ENCODE results near the gene PICALM. TPM values are rescaled to one million over a fixed set of nuclear protein-coding genes. Genes with fewer than 3 reads are reported as not detected.

The PICALM gene
- total and polyA plus RNA-seq, 3 experiments from 2014 or later = 25.6 to 103 (median 95.2) TPM

- Mint-ChIP-seq H3K27ac (no peak overlapping the region), H3K4me1 (peaks cover 7 to 10% (median 9%) of the 10 kb centered on the region in 3 donors), H3K27me3 (peaks cover 2 to 4% of the 10 kb centered on the region in 2 donors), H3K36me3 (no peaks in the 10 kb centered on the region), H3K4me3 (no peak overlapping the region), H3K9me3 (peaks cover 0 to 2% (median 0%) of the 10 kb centered on the region in 5 donors)
- POLR2A ChIA-PET = interaction anchor here (0.6 kb wide), 1 partner anchor 255 kb away, joined by 3 read pairs; no protein-coding TSS in a partner anchor
- Histone ChIP-seq H3K4me1 (ENCODE audit: insufficient read depth, low read length) (peaks cover 8% of the 10 kb centered on the region), H3K27me3 (ENCODE audit: insufficient read depth, low read length, poor library complexity, severe bottlenecking) (no peaks in the 10 kb centered on the region), H3K27ac (ENCODE audit: low read depth, low read length) (no peak overlapping the region), H3K9me3 (ENCODE audit: low read length) (no peaks in the 10 kb centered on the region), H3K4me3 (ENCODE audit: low read length) (no peak overlapping the region), H3K36me3 (ENCODE audit: insufficient read depth, low read length) (no peaks in the 10 kb centered on the region)
- DNase-seq = no peak
- CTCF ChIA-PET = no interaction called here
These were observed 5.1 kb upstream of the PICALM start for GRCh38 chr11:86073948-86074347.

DNA sequence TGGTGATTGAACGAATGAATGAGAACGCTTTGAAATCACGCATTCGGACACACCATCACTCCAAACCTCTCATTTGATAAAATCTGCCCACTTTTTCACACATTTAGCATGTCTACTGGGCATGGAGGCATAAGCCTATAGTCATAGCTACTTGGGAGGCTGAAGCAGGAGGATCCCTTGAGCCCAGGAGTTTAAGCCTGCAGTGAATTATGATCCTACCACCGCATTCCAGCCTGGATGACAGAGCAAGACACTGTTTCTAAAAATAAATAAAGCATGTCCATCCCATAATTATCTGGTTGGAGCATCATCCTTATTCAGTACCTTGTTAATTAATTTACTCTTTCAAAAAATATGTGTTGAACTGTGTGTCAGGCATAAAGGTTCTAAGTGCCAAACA lies 3.3 kb upstream of the PICALM start:
- H3K27me3 Mint-ChIP-seq = peaks cover 3 to 4% of the 10 kb centered on the region in 2 donors
- ChIA-PET POLR2A (no interaction called here), CTCF (no interaction called here)
- Histone ChIP-seq H3K4me1 (ENCODE audit: insufficient read depth, low read length) (peaks cover 8% of the 10 kb centered on the region), H3K4me3 (ENCODE audit: low read length) (no peak overlapping the region), H3K27me3 (ENCODE audit: insufficient read depth, low read length, poor library complexity, severe bottlenecking) (no peaks in the 10 kb centered on the region), H3K9me3 (ENCODE audit: low read length) (no peaks in the 10 kb centered on the region), H3K27ac (ENCODE audit: low read depth, low read length) (no peak overlapping the region), H3K36me3 (ENCODE audit: insufficient read depth, low read length) (no peaks in the 10 kb centered on the region)
- H3K36me3 Mint-ChIP-seq = peaks cover 0 to 12% (median 0%) of the 10 kb centered on the region in 3 donors
- DNase-seq = no peak
- peaks cover 7 to 10% (median 9%) of the 10 kb centered on the region in 3 donors for H3K4me1 Mint-ChIP-seq
- no peak overlapping the region for H3K4me3 Mint-ChIP-seq
- H3K27ac Mint-ChIP-seq = no peak overlapping the region
- H3K9me3 Mint-ChIP-seq = peaks cover 0 to 2% (median 0%) of the 10 kb centered on the region in 5 donors

GRCh38 chr11:86070142-86071056 lies 1.5 kb upstream of the PICALM start:
- Histone ChIP-seq H3K9me3 (ENCODE audit: low read length) (no peaks in the 10 kb centered on the region), H3K36me3 (ENCODE audit: insufficient read depth, low read length) (no peaks in the 10 kb centered on the region), H3K27me3 (ENCODE audit: insufficient read depth, low read length, poor library complexity, severe bottlenecking) (no peaks in the 10 kb centered on the region), H3K27ac (ENCODE audit: low read depth, low read length) (peak overlapping the region; percentile 81), H3K4me1 (ENCODE audit: insufficient read depth, low read length) (peaks cover 8% of the 10 kb centered on the region), H3K4me3 (ENCODE audit: low read length) (no peak overlapping the region)
- Mint-ChIP-seq H3K4me1 (peaks cover 13 to 21% (median 20%) of the 10 kb centered on the region in 3 donors), H3K4me3 (peak overlapping the region in 6 of 7 donors; percentile 47 to 100 (median 98)), H3K27ac (peak overlapping the region; percentile 90 to 98 (median 94)), H3K9me3 (no peaks in the 10 kb centered on the region), H3K27me3 (peaks cover 1 to 4% of the 10 kb centered on the region in 2 donors), H3K36me3 (peaks cover 0 to 20% (median 0%) of the 10 kb centered on the region in 3 donors)
- CTCF ChIA-PET = interaction anchor here (1.5 to 2.0 kb wide), 4 partner anchors 8 to 131 kb away, joined by 3 to 10 read pairs (median 5); no protein-coding TSS in a partner anchor
- POLR2A ChIA-PET = interaction anchor here (1.4 to 1.9 kb wide), 4 partner anchors 48 to 406 kb away, joined by 4 to 10 read pairs (median 5); partner anchors contain the start of genes CREBZF and HIKESHI
- DNase-seq = no peak

DNA sequence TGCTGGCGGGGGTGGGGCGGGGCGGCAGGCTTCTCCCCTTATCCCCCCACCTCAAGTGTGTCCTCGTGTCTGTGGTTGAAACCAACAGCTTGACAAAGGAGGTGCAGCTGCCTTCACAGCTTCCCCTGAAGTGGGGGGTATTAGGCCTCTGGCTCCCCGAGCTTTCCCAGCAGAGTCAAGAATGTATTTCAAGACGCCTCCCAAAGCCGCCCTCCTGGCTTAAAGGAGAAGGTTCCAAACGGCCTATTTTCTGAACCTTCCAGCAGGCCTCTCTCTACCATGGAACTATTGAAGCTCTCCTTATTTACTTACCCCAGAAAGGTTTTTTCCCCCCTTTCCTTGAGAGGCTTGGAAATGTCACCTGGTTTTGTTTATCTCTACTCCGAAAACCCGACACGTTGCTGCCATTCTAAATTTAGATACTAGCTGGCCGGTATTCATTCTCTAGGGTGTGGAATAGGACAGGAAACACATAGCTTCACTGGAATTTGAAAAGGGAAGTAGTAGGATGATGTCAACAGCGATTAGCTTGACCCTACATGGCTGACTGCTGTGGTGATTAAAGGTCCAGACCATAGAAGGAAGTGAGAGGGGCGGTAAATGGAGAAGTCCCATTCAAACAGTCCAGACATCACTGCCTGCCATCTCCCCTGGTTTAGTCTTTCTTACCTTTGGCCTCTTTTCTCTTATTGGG lies 671 bp upstream of the PICALM start:
- H3K4me3 Mint-ChIP-seq = peak overlapping the region; percentile 74 to 100 (median 98)
- POLR2A ChIA-PET = interaction anchor here (0.6 to 1.9 kb wide), 13 partner anchors 11 to 405 kb away, joined by 3 to 10 read pairs (median 4); partner anchors contain the start of genes CREBZF, EED and HIKESHI

GRCh38 chr11:86068138-86068871 lies 579 bp downstream of the PICALM start:
- Mint-ChIP-seq H3K9me3 (no peaks in the 10 kb centered on the region), H3K36me3 (peaks cover 0 to 20% (median 0%) of the 10 kb centered on the region in 3 donors), H3K4me1 (peaks cover 29 to 42% (median 39%) of the 10 kb centered on the region in 3 donors), H3K27ac (peak overlapping the region; percentile 91 to 99 (median 96)), H3K4me3 (peak overlapping the region; percentile 92 to 100 (median 99)), H3K27me3 (peaks cover 0 to 1% of the 10 kb centered on the region in 2 donors)
- H3K36me3 ChIP-seq (ENCODE audit: insufficient read depth, low read length) = no peaks in the 10 kb centered on the region
- POLR2A ChIA-PET = interaction anchor here (0.5 to 1.9 kb wide), 11 partner anchors 9 to 404 kb away, joined by 3 to 6 read pairs (median 4); partner anchors contain the start of gene CREBZF
- CTCF ChIA-PET = interaction anchor here (0.9 to 2.7 kb wide), 16 partner anchors 10 to 139 kb away, joined by 3 to 13 read pairs (median 4); no protein-coding TSS in a partner anchor
- peak; percentile 27 to 59 (median 36) for DNase-seq
- peaks cover 24% of the 10 kb centered on the region for H3K4me1 ChIP-seq (ENCODE audit: insufficient read depth, low read length)
- H3K9me3 ChIP-seq (ENCODE audit: low read length) = no peaks in the 10 kb centered on the region
- no peaks in the 10 kb centered on the region for H3K27me3 ChIP-seq (ENCODE audit: insufficient read depth, low read length, poor library complexity, severe bottlenecking)
- H3K4me3 ChIP-seq (ENCODE audit: low read length) = peak overlapping the region; percentile 85
- peak overlapping the region; percentile 82 for H3K27ac ChIP-seq (ENCODE audit: low read depth, low read length)

More for the DNA sequence above, 671 bp upstream of the PICALM start:
- H3K27me3 ChIP-seq (ENCODE audit: insufficient read depth, low read length, poor library complexity, severe bottlenecking) = no peaks in the 10 kb centered on the region
- peaks cover 11% of the 10 kb centered on the region for H3K4me1 ChIP-seq (ENCODE audit: insufficient read depth, low read length)
- no peaks in the 10 kb centered on the region for H3K36me3 ChIP-seq (ENCODE audit: insufficient read depth, low read length)
- no peak for DNase-seq
- peaks cover 1 to 4% of the 10 kb centered on the region in 2 donors for H3K27me3 Mint-ChIP-seq
- peak overlapping the region; percentile 81 for H3K27ac ChIP-seq (ENCODE audit: low read depth, low read length)
- H3K9me3 Mint-ChIP-seq = no peaks in the 10 kb centered on the region
- H3K4me1 Mint-ChIP-seq = peaks cover 18 to 30% (median 27%) of the 10 kb centered on the region in 3 donors
- CTCF ChIA-PET = interaction anchor here (0.9 to 2.7 kb wide), 12 partner anchors 9 to 138 kb away, joined by 3 to 13 read pairs (median 4); no protein-coding TSS in a partner anchor
- H3K36me3 Mint-ChIP-seq = peaks cover 0 to 20% (median 0%) of the 10 kb centered on the region in 3 donors
- H3K9me3 ChIP-seq (ENCODE audit: low read length) = no peaks in the 10 kb centered on the region
- peak overlapping the region; percentile 39 for H3K4me3 ChIP-seq (ENCODE audit: low read length)
- peak overlapping the region; percentile 90 to 98 (median 94) for H3K27ac Mint-ChIP-seq

GRCh38 chr11:86067851-86068137 lies 1.1 kb downstream of the PICALM start:
- peak overlapping the region; percentile 82 for H3K27ac ChIP-seq (ENCODE audit: low read depth, low read length)
- Mint-ChIP-seq H3K4me3 (peak overlapping the region; percentile 92 to 100 (median 99)), H3K27me3 (peaks cover 0 to 1% of the 10 kb centered on the region in 2 donors), H3K4me1 (peaks cover 33 to 47% (median 44%) of the 10 kb centered on the region in 3 donors), H3K36me3 (peaks cover 0 to 20% (median 0%) of the 10 kb centered on the region in 3 donors), H3K27ac (peak overlapping the region; percentile 91 to 99 (median 96)), H3K9me3 (no peaks in the 10 kb centered on the region)
- peak overlapping the region; percentile 85 for H3K4me3 ChIP-seq (ENCODE audit: low read length)
- H3K27me3 ChIP-seq (ENCODE audit: insufficient read depth, low read length, poor library complexity, severe bottlenecking) = no peaks in the 10 kb centered on the region
- H3K36me3 ChIP-seq (ENCODE audit: insufficient read depth, low read length) = no peaks in the 10 kb centered on the region
- peaks cover 28% of the 10 kb centered on the region for H3K4me1 ChIP-seq (ENCODE audit: insufficient read depth, low read length)
- DNase-seq = no peak
- H3K9me3 ChIP-seq (ENCODE audit: low read length) = no peaks in the 10 kb centered on the region
- ChIA-PET CTCF (interaction anchor here (1.1 to 2.7 kb wide), 8 partner anchors 16 to 135 kb away, joined by 3 to 13 read pairs (median 4); no protein-coding TSS in a partner anchor), POLR2A (interaction anchor here (0.6 to 1.9 kb wide), 4 partner anchors 24 to 48 kb away, joined by 3 to 5 read pairs (median 4); no protein-coding TSS in a partner anchor)
